ENCODE measurements around the gene ARL14.

The ARL14 gene

GRCh38 chr3:160648701-160649100 is 28.3 kb upstream of the ARL14 start:
- Histone ChIP-seq H3K79me2 (ENCODE audit: insufficient read depth, low read length) (no peaks in the 10 kb centered on the region), H3K4me3 (ENCODE audit: insufficient read depth, low read length, poor library complexity, severe bottlenecking) (no peak overlapping the region), H3K9me3 (ENCODE audit: insufficient read depth, low read length) (no peaks in the 10 kb centered on the region), H3K27ac (ENCODE audit: low read depth, low read length) (no peak overlapping the region), H3K9ac (ENCODE audit: low read length) (no peak overlapping the region), H3K4me2 (ENCODE audit: low read depth, low read length, poor library complexity, severe bottlenecking) (no peak overlapping the region), H2AFZ (ENCODE audit: low read depth, low read length, severe bottlenecking) (no peak overlapping the region), H3K9me2 (replicated peaks; ENCODE audit: insufficient read depth, low read length) (no peaks in the 10 kb centered on the region), H3K36me3 (ENCODE audit: low read length) (no peaks in the 10 kb centered on the region), H3K27me3 (ENCODE audit: low read length) (no peaks in the 10 kb centered on the region), H4K20me1 (ENCODE audit: low read depth, low read length) (no peaks in the 10 kb centered on the region), H3F3A (ENCODE audit: insufficient read depth) (no peaks in the 10 kb centered on the region)
- TF ChIP-seq, protein P1, sequence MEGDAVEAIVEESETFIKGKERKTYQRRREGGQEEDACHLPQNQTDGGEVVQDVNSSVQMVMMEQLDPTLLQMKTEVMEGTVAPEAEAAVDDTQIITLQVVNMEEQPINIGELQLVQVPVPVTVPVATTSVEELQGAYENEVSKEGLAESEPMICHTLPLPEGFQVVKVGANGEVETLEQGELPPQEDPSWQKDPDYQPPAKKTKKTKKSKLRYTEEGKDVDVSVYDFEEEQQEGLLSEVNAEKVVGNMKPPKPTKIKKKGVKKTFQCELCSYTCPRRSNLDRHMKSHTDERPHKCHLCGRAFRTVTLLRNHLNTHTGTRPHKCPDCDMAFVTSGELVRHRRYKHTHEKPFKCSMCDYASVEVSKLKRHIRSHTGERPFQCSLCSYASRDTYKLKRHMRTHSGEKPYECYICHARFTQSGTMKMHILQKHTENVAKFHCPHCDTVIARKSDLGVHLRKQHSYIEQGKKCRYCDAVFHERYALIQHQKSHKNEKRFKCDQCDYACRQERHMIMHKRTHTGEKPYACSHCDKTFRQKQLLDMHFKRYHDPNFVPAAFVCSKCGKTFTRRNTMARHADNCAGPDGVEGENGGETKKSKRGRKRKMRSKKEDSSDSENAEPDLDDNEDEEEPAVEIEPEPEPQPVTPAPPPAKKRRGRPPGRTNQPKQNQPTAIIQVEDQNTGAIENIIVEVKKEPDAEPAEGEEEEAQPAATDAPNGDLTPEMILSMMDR (IDR thresholded peaks at IDR 0.05; ENCODE audit: insufficient read depth, low read length, poor library complexity, severe bottlenecking): no peak
- TF ChIP-seq EZH2phosphoT487 (conservative IDR thresholded peaks at IDR 0.05; ENCODE audit: low read length): no peak

GRCh38 chr3:160649596-160649995 is 27.4 kb upstream of the ARL14 start:
- H3K9ac ChIP-seq (ENCODE audit: low read length): no peak overlapping the region
- H3K4me2 ChIP-seq (ENCODE audit: low read depth, low read length, poor library complexity, severe bottlenecking): no peak overlapping the region
- no peaks in the 10 kb centered on the region for H3K27me3 ChIP-seq (ENCODE audit: low read length)
- H3K4me3 ChIP-seq (ENCODE audit: insufficient read depth, low read length, poor library complexity, severe bottlenecking): no peak overlapping the region
- H3K36me3 ChIP-seq (ENCODE audit: low read length): no peaks in the 10 kb centered on the region
- H3F3A ChIP-seq (ENCODE audit: insufficient read depth): no peaks in the 10 kb centered on the region
- H3K27ac ChIP-seq (ENCODE audit: low read depth, low read length): no peak overlapping the region
- no peaks in the 10 kb centered on the region for H3K79me2 ChIP-seq (ENCODE audit: insufficient read depth, low read length)
- H4K20me1 ChIP-seq (ENCODE audit: low read depth, low read length): no peaks in the 10 kb centered on the region
- no peak overlapping the region for H2AFZ ChIP-seq (ENCODE audit: low read depth, low read length, severe bottlenecking)
- no peak for TF ChIP-seq EZH2phosphoT487 (conservative IDR thresholded peaks at IDR 0.05; ENCODE audit: low read length)
- TF ChIP-seq, protein P1 (IDR thresholded peaks at IDR 0.05; ENCODE audit: insufficient read depth, low read length, poor library complexity, severe bottlenecking): no peak
- no peaks in the 10 kb centered on the region for H3K9me2 ChIP-seq (replicated peaks; ENCODE audit: insufficient read depth, low read length)
- H3K9me3 ChIP-seq (ENCODE audit: insufficient read depth, low read length): no peaks in the 10 kb centered on the region

GRCh38 chr3:160653512-160653911 is 23.4 kb upstream of the ARL14 start:
- TF ChIP-seq EZH2phosphoT487 (conservative IDR thresholded peaks at IDR 0.05; ENCODE audit: low read length): no peak
- TF ChIP-seq, protein P1 (IDR thresholded peaks at IDR 0.05; ENCODE audit: insufficient read depth, low read length, poor library complexity, severe bottlenecking): no peak
- no peaks in the 10 kb centered on the region for H3K27me3 ChIP-seq (ENCODE audit: low read length)
- H4K20me1 ChIP-seq (ENCODE audit: low read depth, low read length): no peaks in the 10 kb centered on the region
- no peak overlapping the region for H3K27ac ChIP-seq (ENCODE audit: low read depth, low read length)
- no peaks in the 10 kb centered on the region for H3F3A ChIP-seq (ENCODE audit: insufficient read depth)
- no peaks in the 10 kb centered on the region for H3K9me3 ChIP-seq (ENCODE audit: insufficient read depth, low read length)
- no peaks in the 10 kb centered on the region for H3K36me3 ChIP-seq (ENCODE audit: low read length)
- no peaks in the 10 kb centered on the region for H3K9me2 ChIP-seq (replicated peaks; ENCODE audit: insufficient read depth, low read length)
- no peak overlapping the region for H3K4me2 ChIP-seq (ENCODE audit: low read depth, low read length, poor library complexity, severe bottlenecking)
- H3K79me2 ChIP-seq (ENCODE audit: insufficient read depth, low read length): no peaks in the 10 kb centered on the region
- H3K4me3 ChIP-seq (ENCODE audit: insufficient read depth, low read length, poor library complexity, severe bottlenecking): no peak overlapping the region
- H2AFZ ChIP-seq (ENCODE audit: low read depth, low read length, severe bottlenecking): no peak overlapping the region
- no peak overlapping the region for H3K9ac ChIP-seq (ENCODE audit: low read length)

Measured in SU-DHL-6 (cell line).